IMR-90 (cell line): ENCODE results near the gene C1QTNF1. TPM values are rescaled to one million over a fixed set of nuclear protein-coding genes. Genes with fewer than 3 reads are reported as not detected.

Experiments
- ATAC-seq: fragments of 200-7000 bp; cut with Tn5 transposase; 2 replicates; pipeline ENCODE4 v1.9.1; 2020; ENCODE audit warnings: low read depth, mild to moderate bottlenecking, moderate library complexity
- BruUV-seq: library from RNA; stranded (reverse); fragments of 400-500 nt; replicated peaks from 2 replicates; lab custom pipeline; 2021; lab: Mats Ljungman, UMichigan
- CTCF ChIA-PET: fragments of 300-600 bp; formaldehyde crosslinking; extraction: SDS; loops from one replicate; lab custom pipeline; 2021; ENCODE audit warnings: antibody characterized with exemption; lab: Yijun Ruan, JAX
- POLR2A ChIA-PET: fragments of 300-600 bp; sonication (Branson Sonifier 250); formaldehyde crosslinking; loops from one replicate; lab custom pipeline; 2022; ENCODE audit warnings: antibody characterized with exemption; ENCODE audit not compliant: unreplicated experiment; lab: Charles Lee
- DNase-seq: peaks from one replicate; pipeline ENCODE4 v3.0.0; 2013
- H2AFZ ChIP-seq: replicated peaks from 2 replicates; pipeline ENCODE3; 2013; ENCODE audit warnings: low read length, mild to moderate bottlenecking; ENCODE audit not compliant: poor library complexity
- H2AK5ac ChIP-seq: 2 replicates; pipeline ENCODE4 v1.6.1; 2013; ENCODE audit warnings: low read depth, low read length, inconsistent platforms
- H2AK9ac ChIP-seq: replicated peaks from 2 replicates; pipeline ENCODE3; 2013; ENCODE audit warnings: mild to moderate bottlenecking, low read depth, low read length, moderate library complexity; ENCODE audit not compliant: poor library complexity
- H2BK120ac ChIP-seq: 2 replicates; pipeline ENCODE4 v1.6.1; 2013; ENCODE audit warnings: low read depth, low read length, inconsistent platforms
- H2BK15ac ChIP-seq: 3 replicates; pipeline ENCODE4 v1.6.1; 2013; ENCODE audit warnings: low read depth, low read length, inconsistent platforms
- H2BK20ac ChIP-seq: 2 replicates; pipeline ENCODE4 v1.6.1; 2013; ENCODE audit warnings: low read depth, mild to moderate bottlenecking, inconsistent platforms, low read length, moderate library complexity
- H2BK5ac ChIP-seq: 2 replicates; pipeline ENCODE4 v1.6.1; 2013; ENCODE audit warnings: mild to moderate bottlenecking, low read depth, low read length, inconsistent platforms; ENCODE audit not compliant: poor library complexity, severe bottlenecking
- H3K14ac ChIP-seq: replicated peaks from 2 replicates; pipeline ENCODE4 v1.6.1; 2013; ENCODE audit warnings: low read depth, low read length, inconsistent platforms
- H3K18ac ChIP-seq: 2 replicates; pipeline ENCODE4 v1.6.1; 2013; ENCODE audit warnings: low read depth, low read length, control low read depth
- H3K23ac ChIP-seq: 2 replicates; pipeline ENCODE4 v1.6.1; 2013; ENCODE audit warnings: low read depth, low read length, inconsistent platforms
- H3K27ac ChIP-seq: 2 replicates; pipeline ENCODE4 v1.5.1; 2013; ENCODE audit warnings: mild to moderate bottlenecking, control low read depth, low read length; ENCODE audit not compliant: insufficient read depth
- H3K27me3 ChIP-seq: 2 replicates; pipeline ENCODE4 v1.6.1; 2013; ENCODE audit warnings: low read length; ENCODE audit not compliant: control insufficient read depth, insufficient read depth
- H3K36me3 ChIP-seq: 2 replicates; pipeline ENCODE4 v1.6.1; 2013; ENCODE audit warnings: low read length, mixed read lengths; ENCODE audit not compliant: control insufficient read depth, insufficient read depth
- H3K4ac ChIP-seq: 2 replicates; pipeline ENCODE4 v1.6.1; 2013; ENCODE audit warnings: low read depth, low read length, inconsistent platforms
- H3K4me1 ChIP-seq: 2 replicates; pipeline ENCODE4 v1.6.1; 2013; ENCODE audit warnings: low read length, mixed read lengths; ENCODE audit not compliant: control insufficient read depth, insufficient read depth
- H3K4me2 ChIP-seq: 2 replicates; pipeline ENCODE4 v1.6.1; 2013; ENCODE audit warnings: low read depth, mild to moderate bottlenecking, control low read depth, low read length, moderate library complexity
- H3K4me3 ChIP-seq: 2 replicates; pipeline ENCODE4 v1.5.1; 2013; ENCODE audit warnings: low read depth, mild to moderate bottlenecking, control low read depth, low read length, moderate library complexity; ENCODE audit not compliant: insufficient read depth
- H3K56ac ChIP-seq: 2 replicates; pipeline ENCODE4 v1.6.1; 2013; ENCODE audit warnings: low read length, inconsistent platforms; ENCODE audit not compliant: insufficient read depth; ENCODE audit errors: extremely low read depth
- H3K79me1 ChIP-seq, 2 experiments: 2 replicates each; pipeline ENCODE4 v1.6.1; 2013; ENCODE audit warnings: low read length in 2 of 2, inconsistent platforms in 1 of 2, low read depth in 1 of 2
- H3K9ac ChIP-seq: 2 replicates; pipeline ENCODE4 v1.6.1; 2013; ENCODE audit warnings: low read depth, low read length, control low read depth
- H3K9me1 ChIP-seq: 2 replicates; pipeline ENCODE4 v1.6.1; 2013; ENCODE audit warnings: low read length, inconsistent platforms; ENCODE audit not compliant: insufficient read depth
- H3K9me3 ChIP-seq: 2 replicates; pipeline ENCODE4 v1.6.1; 2013; ENCODE audit warnings: low read length; ENCODE audit not compliant: control insufficient read depth, insufficient read depth
- H4K20me1 ChIP-seq: 2 replicates; pipeline ENCODE4 v1.6.1; 2013; ENCODE audit warnings: low read length, inconsistent platforms; ENCODE audit not compliant: insufficient read depth
- H4K5ac ChIP-seq: 2 replicates; pipeline ENCODE4 v1.6.1; 2013; ENCODE audit warnings: mild to moderate bottlenecking, low read depth, low read length, control low read depth
- H4K8ac ChIP-seq, 2 experiments: 2 replicates each; pipeline ENCODE4 v1.6.1; 2013; ENCODE audit warnings: low read depth in 2 of 2, low read length in 2 of 2, control low read depth in 1 of 2, inconsistent platforms in 1 of 2
- H4K91ac ChIP-seq: 2 replicates; pipeline ENCODE4 v1.6.1; 2013; ENCODE audit warnings: low read depth, low read length, inconsistent platforms; ENCODE audit not compliant: insufficient read depth
- BHLHE40 ChIP-seq: fragments of 150-350 bp; IDR thresholded peaks from 2 replicates; pipeline ENCODE4 v1.6.1; 2016; ENCODE audit warnings: mild to moderate bottlenecking, low read depth, low read length
- CEBPB ChIP-seq: IDR thresholded peaks from 2 replicates; pipeline ENCODE4 v1.6.1; 2012; ENCODE audit warnings: low read depth, low read length, improper control_type of control experiment
- CHD1 ChIP-seq: IDR thresholded peaks from 2 replicates; pipeline ENCODE4 v1.6.1; 2012; ENCODE audit warnings: low read depth, low read length, improper control_type of control experiment
- FOS ChIP-seq: fragments of 150-350 bp; IDR thresholded peaks from 2 replicates; pipeline ENCODE4 v1.6.1; 2016; ENCODE audit warnings: low read depth, low read length
- MXI1 ChIP-seq: IDR thresholded peaks from 2 replicates; pipeline ENCODE4 v1.6.1; 2012; ENCODE audit warnings: low read depth, mild to moderate bottlenecking, low read length, moderate library complexity, borderline replicate concordance
- NFE2L2 ChIP-seq: fragments of 150-350 bp; IDR thresholded peaks from 2 replicates; pipeline ENCODE4 v1.6.1; 2016; ENCODE audit warnings: low read depth, mild to moderate bottlenecking, low read length
- RFX5 ChIP-seq: IDR thresholded peaks from 2 replicates; pipeline ENCODE4 v1.8.0; 2012; ENCODE audit warnings: low read depth, mild to moderate bottlenecking, low read length, moderate library complexity
- SMC3 ChIP-seq: fragments of 150-350 bp; IDR thresholded peaks from 2 replicates; pipeline ENCODE4 v1.6.1; 2016; ENCODE audit warnings: low read depth, mild to moderate bottlenecking, antibody characterized with exemption, low read length, moderate library complexity
- WGBS, 2 experiments: methylation state at CpG; one replicate each; pipeline versions ENCODE4 v1.1.5 to v1.1.7; 2013; ENCODE audit warnings: missing lambda C conversion rate in 2 of 2; ENCODE audit not compliant: insufficient read length in 1 of 2; ENCODE audit errors: extremely low coverage in 2 of 2; 5-methylcytosine and 5-hydroxymethylcytosine counted together
- dilution Hi-C: fragments of 300-500 bp; cut with HindIII; formaldehyde crosslinking; loops from one replicate; pipeline ENCODE4 v1.14.3; 2018; ENCODE audit warnings: low sequenced_read_pairs; ENCODE audit not compliant: unreplicated experiment
- in situ Hi-C: fragments of 300-500 bp; cut with MboI; formaldehyde crosslinking; loops from 3 replicates; pipeline ENCODE4 v1.14.3; 2019; ENCODE audit warnings: low sequenced_read_pairs, inconsistent platforms, mixed read lengths
- intact Hi-C: fragments of 100-400 bp; cut with micrococcal nuclease; formaldehyde crosslinking; loops from 2 replicates; pipeline ENCODE4 v1.10.0; 2022
- polyA plus RNA-seq, 3 experiments: library from polyadenylated mRNA; depleted of rRNA; stranded (reverse); fragments of >200 nt; gene quantifications; 2 replicates each; pipeline ENCODE4 v1.2.3, GENCODE V29; 2012; ENCODE audit warnings: low replicate concordance in 1 of 3
- total RNA-seq: library from RNA; depleted of rRNA; stranded (reverse); fragments of >200 nt; gene quantifications from 2 replicates; pipeline ENCODE4 v1.2.3, GENCODE V29; 2012
- TF ChIP-seq, protein P1 (sequence below): fragments of 150-350 bp; IDR thresholded peaks from 2 replicates; pipeline ENCODE4 v1.6.1; 2016; ENCODE audit warnings: low read depth, mild to moderate bottlenecking, low read length, moderate library complexity, borderline replicate concordance
- TF ChIP-seq, protein P2 (sequence below): conservative IDR thresholded peaks from 2 replicates; pipeline ENCODE4 v1.5.1; 2012; ENCODE audit warnings: mild to moderate bottlenecking, low read depth, low read length, improper control_type of control experiment

Gene C1QTNF1
- total and polyA plus RNA-seq, 2 of the 4 experiments (the other 2 are of a cell fraction), result 3.4 to 8.4 TPM

DNA sequence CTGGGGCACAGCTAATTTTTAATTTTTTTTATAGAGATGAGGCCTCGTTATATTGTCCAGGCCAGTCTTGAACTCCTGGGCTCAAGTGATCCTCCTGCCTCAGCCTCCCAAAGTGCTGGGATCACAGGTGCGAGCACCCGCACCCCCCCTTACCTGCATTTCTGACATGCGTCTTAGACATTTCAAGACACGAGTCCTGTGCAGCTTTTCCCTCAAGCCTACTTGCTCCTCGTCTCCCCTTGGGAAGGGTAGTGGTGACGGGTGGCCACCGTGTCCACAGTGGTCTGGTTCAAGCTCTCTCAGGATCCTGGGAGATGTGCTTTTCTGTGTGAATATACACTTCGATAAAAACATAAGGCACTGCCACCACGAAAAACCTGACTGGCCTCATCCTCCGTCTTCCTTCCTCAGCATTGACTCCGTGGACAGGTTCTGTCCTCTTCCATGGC lies 24.0 kb upstream of the C1QTNF1 start:
- ChIA-PET POLR2A (no interaction called here), CTCF (no interaction called here)
- Histone ChIP-seq H3K36me3 (peaks cover 39% of the 10 kb centered on the region), H4K20me1 (peaks cover 70% of the 10 kb centered on the region), H3K18ac (no peak overlapping the region), H2BK15ac (no peak overlapping the region), H2AK9ac (no peak overlapping the region), H3K9me1 (no peaks in the 10 kb centered on the region; the same call in 1 of the 2 replicates), H3K9ac (no peak overlapping the region), H4K91ac (no peak overlapping the region), H3K23ac (no peak overlapping the region), H2BK20ac (no peak overlapping the region), H2BK5ac (no peak overlapping the region), H3K4me1 (no peaks in the 10 kb centered on the region), H4K8ac (no peak overlapping the region), H3K27ac (no peak overlapping the region), H3K56ac (no peak overlapping the region), H4K5ac (no peak overlapping the region), H2BK120ac (no peak overlapping the region), H3K4me2 (no peak overlapping the region), H3K9me3 (no peaks in the 10 kb centered on the region), H2AK5ac (no peak overlapping the region), H3K27me3 (no peaks in the 10 kb centered on the region), H3K14ac (no peak overlapping the region), H3K79me1 (peaks cover 23 to 80% of the 10 kb centered on the region in 2 experiments), H3K4ac (no peak overlapping the region), H3K4me3 (no peak overlapping the region), H2AFZ (no peak overlapping the region)
- no peak for TF ChIP-seq NFE2L2
- TF ChIP-seq, protein P1, sequence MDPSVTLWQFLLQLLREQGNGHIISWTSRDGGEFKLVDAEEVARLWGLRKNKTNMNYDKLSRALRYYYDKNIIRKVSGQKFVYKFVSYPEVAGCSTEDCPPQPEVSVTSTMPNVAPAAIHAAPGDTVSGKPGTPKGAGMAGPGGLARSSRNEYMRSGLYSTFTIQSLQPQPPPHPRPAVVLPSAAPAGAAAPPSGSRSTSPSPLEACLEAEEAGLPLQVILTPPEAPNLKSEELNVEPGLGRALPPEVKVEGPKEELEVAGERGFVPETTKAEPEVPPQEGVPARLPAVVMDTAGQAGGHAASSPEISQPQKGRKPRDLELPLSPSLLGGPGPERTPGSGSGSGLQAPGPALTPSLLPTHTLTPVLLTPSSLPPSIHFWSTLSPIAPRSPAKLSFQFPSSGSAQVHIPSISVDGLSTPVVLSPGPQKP, result no peak
- no peak for TF ChIP-seq RFX5
- TF ChIP-seq, protein P2, sequence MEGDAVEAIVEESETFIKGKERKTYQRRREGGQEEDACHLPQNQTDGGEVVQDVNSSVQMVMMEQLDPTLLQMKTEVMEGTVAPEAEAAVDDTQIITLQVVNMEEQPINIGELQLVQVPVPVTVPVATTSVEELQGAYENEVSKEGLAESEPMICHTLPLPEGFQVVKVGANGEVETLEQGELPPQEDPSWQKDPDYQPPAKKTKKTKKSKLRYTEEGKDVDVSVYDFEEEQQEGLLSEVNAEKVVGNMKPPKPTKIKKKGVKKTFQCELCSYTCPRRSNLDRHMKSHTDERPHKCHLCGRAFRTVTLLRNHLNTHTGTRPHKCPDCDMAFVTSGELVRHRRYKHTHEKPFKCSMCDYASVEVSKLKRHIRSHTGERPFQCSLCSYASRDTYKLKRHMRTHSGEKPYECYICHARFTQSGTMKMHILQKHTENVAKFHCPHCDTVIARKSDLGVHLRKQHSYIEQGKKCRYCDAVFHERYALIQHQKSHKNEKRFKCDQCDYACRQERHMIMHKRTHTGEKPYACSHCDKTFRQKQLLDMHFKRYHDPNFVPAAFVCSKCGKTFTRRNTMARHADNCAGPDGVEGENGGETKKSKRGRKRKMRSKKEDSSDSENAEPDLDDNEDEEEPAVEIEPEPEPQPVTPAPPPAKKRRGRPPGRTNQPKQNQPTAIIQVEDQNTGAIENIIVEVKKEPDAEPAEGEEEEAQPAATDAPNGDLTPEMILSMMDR, result no peak
- no peak for TF ChIP-seq CEBPB
- no peak for TF ChIP-seq FOS
- no peak for TF ChIP-seq MXI1
- no peak for TF ChIP-seq CHD1
- no peak for TF ChIP-seq BHLHE40
- TF ChIP-seq SMC3, result no peak
- 100% methylated on average over 3 of the region's 12 CpGs; no CpG with 5 or more reads in 1 of the 2 experiments for WGBS, 2 experiments
- intact Hi-C loops (no loop called here), dilution Hi-C loops (no loop called here), in situ Hi-C loops (no loop called here)
- no TSS peak for BruUV-seq
- DNase-seq (no peak), ATAC-seq (no peak)
